GM10266 (cell line): ENCODE results near the gene GRM1.

ENCODE experiments used
- DNase-seq: peaks from one replicate; pipeline ENCODE4 v3.0.0; 2012; ENCODE audit errors: extremely low spot score
- TF ChIP-seq, protein P1 (sequence below): IDR thresholded peaks from 2 replicates; pipeline ENCODE4 v1.5.1; 2012; ENCODE audit warnings: mild to moderate bottlenecking, low read depth; ENCODE audit not compliant: control insufficient read depth, insufficient read depth; ENCODE audit errors: missing control alignments

The GRM1 gene

DNA sequence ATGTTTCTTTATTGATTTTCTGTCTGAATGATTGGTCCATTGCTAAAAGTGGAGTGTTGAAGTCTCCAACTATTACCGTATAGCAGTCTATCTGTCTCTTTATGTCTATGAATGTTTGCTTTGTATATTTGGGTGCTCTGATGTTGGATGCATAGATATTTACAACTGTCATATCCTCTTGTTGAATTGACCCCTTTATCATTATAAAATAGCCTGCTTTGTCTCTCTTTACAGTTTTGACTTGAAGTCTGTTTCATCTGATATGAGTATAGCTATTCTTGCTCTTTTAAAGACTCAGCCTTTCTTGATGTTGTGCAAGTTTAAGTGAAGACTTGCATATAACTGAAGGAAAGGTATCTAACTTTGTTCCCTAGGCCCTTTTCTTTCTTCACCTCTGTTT lies 341.0 kb downstream of the GRM1 start:
- DNase-seq, result no peak
- TF ChIP-seq, protein P1, sequence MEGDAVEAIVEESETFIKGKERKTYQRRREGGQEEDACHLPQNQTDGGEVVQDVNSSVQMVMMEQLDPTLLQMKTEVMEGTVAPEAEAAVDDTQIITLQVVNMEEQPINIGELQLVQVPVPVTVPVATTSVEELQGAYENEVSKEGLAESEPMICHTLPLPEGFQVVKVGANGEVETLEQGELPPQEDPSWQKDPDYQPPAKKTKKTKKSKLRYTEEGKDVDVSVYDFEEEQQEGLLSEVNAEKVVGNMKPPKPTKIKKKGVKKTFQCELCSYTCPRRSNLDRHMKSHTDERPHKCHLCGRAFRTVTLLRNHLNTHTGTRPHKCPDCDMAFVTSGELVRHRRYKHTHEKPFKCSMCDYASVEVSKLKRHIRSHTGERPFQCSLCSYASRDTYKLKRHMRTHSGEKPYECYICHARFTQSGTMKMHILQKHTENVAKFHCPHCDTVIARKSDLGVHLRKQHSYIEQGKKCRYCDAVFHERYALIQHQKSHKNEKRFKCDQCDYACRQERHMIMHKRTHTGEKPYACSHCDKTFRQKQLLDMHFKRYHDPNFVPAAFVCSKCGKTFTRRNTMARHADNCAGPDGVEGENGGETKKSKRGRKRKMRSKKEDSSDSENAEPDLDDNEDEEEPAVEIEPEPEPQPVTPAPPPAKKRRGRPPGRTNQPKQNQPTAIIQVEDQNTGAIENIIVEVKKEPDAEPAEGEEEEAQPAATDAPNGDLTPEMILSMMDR, result no peak

DNA sequence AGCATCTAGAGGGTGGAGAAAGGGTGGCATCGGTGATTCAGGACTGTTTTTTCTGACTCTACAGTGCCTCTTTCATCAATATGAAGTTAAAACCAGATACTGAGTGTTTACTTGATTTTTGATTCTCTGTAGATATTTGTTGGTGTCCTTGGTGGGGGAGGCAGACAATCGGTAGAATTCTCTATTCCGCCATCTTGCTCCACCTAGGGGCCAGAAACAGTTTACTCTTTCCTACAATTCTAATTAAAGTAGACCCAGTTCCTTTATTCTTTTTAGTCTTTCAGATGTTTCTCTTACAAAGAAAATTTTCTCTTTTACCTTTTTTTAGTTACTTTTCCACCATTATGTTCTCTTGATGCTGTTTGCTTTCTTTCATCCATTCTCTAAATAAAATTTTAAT lies 352.6 kb downstream of the GRM1 start:
- TF ChIP-seq, protein P1, result no peak
- no peak for DNase-seq

DNA sequence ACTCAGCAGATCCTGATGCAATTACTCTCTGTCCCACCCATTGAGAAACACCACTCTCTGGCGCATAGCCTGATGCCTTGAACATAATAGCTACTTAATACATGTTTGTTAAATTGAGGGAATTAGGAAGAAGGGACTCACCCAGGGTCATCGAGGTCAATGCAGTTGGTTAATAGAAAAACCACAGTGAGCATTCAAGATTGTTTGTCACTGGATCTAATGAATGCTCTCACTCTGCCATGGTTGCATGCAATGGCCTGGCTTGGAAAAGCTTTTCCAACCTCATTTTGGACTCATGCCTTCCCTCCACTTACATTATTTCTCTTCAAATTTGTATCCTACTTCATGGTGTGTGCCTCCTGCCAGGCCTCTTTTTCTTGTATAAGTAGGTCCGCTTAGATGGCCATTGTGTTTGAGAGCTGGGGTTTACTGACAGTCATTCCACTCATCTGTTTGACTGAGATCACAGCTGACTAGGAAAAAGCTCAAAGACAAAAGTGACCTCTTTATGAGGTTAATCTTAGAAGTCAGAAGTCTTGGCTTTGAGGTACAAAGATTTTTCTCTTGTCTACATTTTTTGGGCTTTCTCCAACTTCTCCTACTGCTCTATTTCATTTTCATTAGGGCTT lies 360.0 kb downstream of the GRM1 start:
- TF ChIP-seq, protein P1, result no peak
- DNase-seq, result no peak

DNA sequence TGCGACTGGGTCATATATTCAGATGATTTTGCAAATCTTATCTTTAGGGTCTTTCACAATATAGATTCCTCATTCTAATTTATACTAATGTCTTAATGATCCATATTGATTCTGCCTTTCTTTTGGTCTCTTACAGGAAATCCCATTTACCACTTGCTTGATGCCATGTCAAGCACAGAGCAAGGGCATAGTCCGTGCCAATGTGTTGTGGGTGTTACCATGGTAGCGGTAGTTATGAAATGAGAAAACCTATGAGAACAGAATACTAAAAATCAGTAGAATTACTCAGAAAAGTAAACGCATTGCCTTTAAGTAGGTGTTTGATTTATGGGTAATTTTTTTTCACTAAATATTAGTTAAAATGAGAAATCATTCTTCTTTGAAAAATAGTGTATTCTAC lies 360.9 kb downstream of the GRM1 start:
- no peak for DNase-seq
- TF ChIP-seq, protein P1, result no peak

DNA sequence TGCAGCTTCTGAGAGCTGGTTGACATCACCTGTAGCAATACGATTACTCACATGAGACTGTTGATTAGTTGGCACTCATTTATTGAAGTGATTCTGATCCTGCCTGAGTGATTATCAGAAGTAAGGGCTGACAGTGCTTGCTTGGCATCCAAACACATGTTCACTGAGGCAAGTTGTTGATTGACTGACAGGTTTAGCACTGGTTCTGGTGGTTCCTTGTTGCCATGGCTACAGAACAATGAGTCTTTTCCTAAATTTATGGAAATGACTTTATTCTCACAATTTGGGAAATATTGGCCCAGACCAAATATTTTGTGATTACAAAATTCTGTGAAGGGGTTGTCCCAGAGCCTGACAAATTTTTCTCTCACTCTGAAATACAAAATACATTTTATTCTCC lies 368.8 kb downstream of the GRM1 start:
- DNase-seq, result no peak
- TF ChIP-seq, protein P1, result no peak

DNA sequence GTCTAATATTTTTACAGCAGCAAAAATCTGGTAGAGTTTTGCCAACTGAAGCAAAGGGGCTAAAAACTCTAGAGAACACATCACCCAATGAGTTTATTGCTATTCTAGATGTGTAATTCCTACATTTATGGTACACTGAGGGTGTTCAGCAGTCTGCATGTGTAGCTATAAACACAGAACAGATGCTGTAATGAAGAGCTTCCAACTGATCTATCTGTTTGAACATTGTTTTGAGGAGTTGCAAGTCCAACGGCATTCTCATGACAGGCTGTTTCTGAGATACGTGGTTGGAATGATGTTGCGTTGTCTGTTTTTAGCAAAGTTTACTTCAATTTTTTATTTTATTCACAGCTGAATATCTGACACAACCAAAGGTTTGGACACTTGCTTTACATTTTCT lies 373.6 kb downstream of the GRM1 start:
- no peak for DNase-seq
- TF ChIP-seq, protein P1, result no peak

DNA sequence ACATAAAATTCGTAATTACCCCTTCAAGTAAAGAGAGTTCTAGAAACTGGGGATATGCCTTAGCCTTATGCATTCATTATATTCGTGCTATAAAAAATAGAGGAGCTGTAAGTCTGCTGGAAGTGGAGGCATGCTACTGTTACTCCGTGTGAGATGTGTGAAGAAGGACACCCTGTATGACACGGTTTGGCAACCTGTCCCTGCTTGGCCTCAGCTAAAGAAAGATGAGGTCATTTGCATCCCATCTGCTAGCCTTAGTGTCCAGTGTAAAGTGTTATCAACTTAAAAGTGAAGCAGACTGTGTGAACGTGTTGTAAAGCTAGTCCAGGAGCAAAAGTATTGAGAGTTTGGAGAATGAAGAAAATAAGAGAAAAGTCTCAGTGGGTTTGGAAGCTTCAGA lies 379.7 kb downstream of the GRM1 start:
- TF ChIP-seq, protein P1, result no peak
- DNase-seq, result no peak
